Measurements from ENCODE around the gene IFNAR2.

- peak; percentile 49; the same call in 1 of the 2 replicates for TF ChIP-seq CTCF (conservative IDR thresholded peaks at IDR 0.05; ENCODE audit: low read length)
- TF ChIP-seq EZH2phosphoT487 (IDR thresholded peaks at IDR 0.05; ENCODE audit: borderline replicate concordance, low read depth, low read length), result no peak
These were observed 35.9 kb downstream of the IFNAR2 start for GRCh38 chr21:33265664-33266049.

All from OCI-LY7 (cell line).